ENCODE data around the gene LRTM2. TPM values are rescaled to one million over a fixed set of nuclear protein-coding genes. Genes with fewer than 3 reads are reported as not detected.

Gene LRTM2
- total RNA-seq, 2 experiments from 2014 or later, result not detected

DNA sequence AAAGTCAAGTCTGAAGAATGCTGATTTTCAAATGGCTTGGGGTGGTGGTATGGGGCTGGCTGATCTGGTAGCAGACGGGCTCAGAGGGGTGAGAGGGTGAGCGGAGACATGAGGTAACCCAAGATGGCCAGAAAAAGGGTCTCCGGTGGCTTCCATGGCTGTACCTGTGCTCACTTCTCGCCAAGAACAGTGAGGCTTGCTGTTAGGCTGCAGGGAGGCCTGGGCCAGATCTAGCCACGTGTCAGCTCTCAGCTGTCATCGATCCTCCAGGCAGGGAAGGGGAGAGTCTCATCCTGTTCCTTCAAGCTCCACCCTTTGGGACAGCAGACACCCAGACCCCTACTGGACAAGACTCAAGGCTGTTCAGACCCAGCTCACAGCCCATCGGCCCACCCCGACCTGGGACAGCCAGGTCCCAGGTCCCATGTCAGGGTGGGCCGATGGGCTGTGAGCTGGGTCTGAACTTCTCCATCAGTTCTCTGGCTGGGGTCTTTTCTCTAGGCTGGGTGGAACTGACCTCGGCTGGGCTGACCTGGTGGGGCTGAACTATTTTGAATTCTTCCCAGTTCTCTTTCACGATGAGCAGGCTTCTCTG is 9.0 kb downstream of the LRTM2 start:
- no peak for DNase-seq (ENCODE audit: low spot score)
- Histone ChIP-seq H3K4me1 (ENCODE audit: insufficient read depth, low read length, poor library complexity, severe bottlenecking) (no peaks in the 10 kb centered on the region), H3K9me3 (ENCODE audit: low read length) (no peaks in the 10 kb centered on the region), H4K20me1 (ENCODE audit: insufficient read depth, low read length) (no peaks in the 10 kb centered on the region), H3K36me3 (ENCODE audit: insufficient read depth, low read length) (no peaks in the 10 kb centered on the region), H3K9me2 (ENCODE audit: insufficient read depth, low read length) (no peaks in the 10 kb centered on the region), H3K27ac (ENCODE audit: low read depth, low read length, poor library complexity, severe bottlenecking) (no peak overlapping the region), H2AFZ (ENCODE audit: low read length) (no peak overlapping the region), H3K4me3 (ENCODE audit: low read depth, low read length, poor library complexity, severe bottlenecking) (no peak overlapping the region), H3K79me2 (ENCODE audit: insufficient read depth, low read depth, low read length) (no peaks in the 10 kb centered on the region), H3K4me2 (ENCODE audit: low read length) (no peak overlapping the region)
- no peak for TF ChIP-seq EZH2phosphoT487 (IDR thresholded peaks at IDR 0.05; ENCODE audit: borderline replicate concordance, low read depth, low read length)
- TF ChIP-seq, protein P1, sequence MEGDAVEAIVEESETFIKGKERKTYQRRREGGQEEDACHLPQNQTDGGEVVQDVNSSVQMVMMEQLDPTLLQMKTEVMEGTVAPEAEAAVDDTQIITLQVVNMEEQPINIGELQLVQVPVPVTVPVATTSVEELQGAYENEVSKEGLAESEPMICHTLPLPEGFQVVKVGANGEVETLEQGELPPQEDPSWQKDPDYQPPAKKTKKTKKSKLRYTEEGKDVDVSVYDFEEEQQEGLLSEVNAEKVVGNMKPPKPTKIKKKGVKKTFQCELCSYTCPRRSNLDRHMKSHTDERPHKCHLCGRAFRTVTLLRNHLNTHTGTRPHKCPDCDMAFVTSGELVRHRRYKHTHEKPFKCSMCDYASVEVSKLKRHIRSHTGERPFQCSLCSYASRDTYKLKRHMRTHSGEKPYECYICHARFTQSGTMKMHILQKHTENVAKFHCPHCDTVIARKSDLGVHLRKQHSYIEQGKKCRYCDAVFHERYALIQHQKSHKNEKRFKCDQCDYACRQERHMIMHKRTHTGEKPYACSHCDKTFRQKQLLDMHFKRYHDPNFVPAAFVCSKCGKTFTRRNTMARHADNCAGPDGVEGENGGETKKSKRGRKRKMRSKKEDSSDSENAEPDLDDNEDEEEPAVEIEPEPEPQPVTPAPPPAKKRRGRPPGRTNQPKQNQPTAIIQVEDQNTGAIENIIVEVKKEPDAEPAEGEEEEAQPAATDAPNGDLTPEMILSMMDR (conservative IDR thresholded peaks at IDR 0.05; ENCODE audit: low read length), result no peak
- POLR2A ChIA-PET, result no interaction called here
- intact Hi-C loops (cut with micrococcal nuclease; ENCODE audit: unreplicated experiment), result no loop called here
- BruUV-seq (replicated peaks), result no TSS peak
- CTCF ChIA-PET (ENCODE audit: unreplicated experiment), result interaction anchor here (0.6 kb wide), 1 partner anchor 58 kb away, joined by 3 read pairs; no protein-coding TSS in a partner anchor

GRCh38 chr12:1830401-1830845 is 10.1 kb downstream of the LRTM2 start:
- H4K20me1 ChIP-seq (ENCODE audit: insufficient read depth, low read length), result no peaks in the 10 kb centered on the region
- ChIA-PET POLR2A (no interaction called here), CTCF (ENCODE audit: unreplicated experiment) (no interaction called here)
- no peaks in the 10 kb centered on the region for H3K79me2 ChIP-seq (ENCODE audit: insufficient read depth, low read depth, low read length)
- no peak overlapping the region for H3K4me2 ChIP-seq (ENCODE audit: low read length)
- intact Hi-C loops (cut with micrococcal nuclease; ENCODE audit: unreplicated experiment), result no loop called here
- no peaks in the 10 kb centered on the region for H3K4me1 ChIP-seq (ENCODE audit: insufficient read depth, low read length, poor library complexity, severe bottlenecking)
- TF ChIP-seq, protein P1 (conservative IDR thresholded peaks at IDR 0.05; ENCODE audit: low read length), result no peak
- no peak for TF ChIP-seq EZH2phosphoT487 (IDR thresholded peaks at IDR 0.05; ENCODE audit: borderline replicate concordance, low read depth, low read length)
- H3K9me2 ChIP-seq (ENCODE audit: insufficient read depth, low read length), result no peaks in the 10 kb centered on the region
- no peaks in the 10 kb centered on the region for H3K9me3 ChIP-seq (ENCODE audit: low read length)
- no peak overlapping the region for H3K4me3 ChIP-seq (ENCODE audit: low read depth, low read length, poor library complexity, severe bottlenecking)
- no peaks in the 10 kb centered on the region for H3K36me3 ChIP-seq (ENCODE audit: insufficient read depth, low read length)
- H2AFZ ChIP-seq (ENCODE audit: low read length), result no peak overlapping the region
- no peak for DNase-seq (ENCODE audit: low spot score)
- no peak overlapping the region for H3K27ac ChIP-seq (ENCODE audit: low read depth, low read length, poor library complexity, severe bottlenecking)
- BruUV-seq (replicated peaks), result no TSS peak
